Hepatocyte (in vitro differentiated cells): ENCODE data around the gene TBC1D3B. TPM values are rescaled to one million over a fixed set of nuclear protein-coding genes. Genes with fewer than 3 reads are reported as not detected.
"Not testable (repeated sequence)": the region's sequence is repeated elsewhere in the genome, so short reads cannot be mapped to it uniquely, and the experiment has no call there.

Experiments used
- DNase-seq: peaks from one replicate; pipeline ENCODE4 v3.0.0-alpha.2; 2016; ENCODE audit warnings: low spot score
- H2AFZ ChIP-seq: fragments of 200-600 bp; sonication (generic); 2 replicates; pipeline ENCODE4 v1.6.0; 2016; ENCODE audit warnings: antibody characterized with exemption, mild to moderate bottlenecking
- H3K27ac ChIP-seq: fragments of 200-600 bp; sonication (generic); 2 replicates; pipeline ENCODE4 v1.5.1; 2016; ENCODE audit warnings: mild to moderate bottlenecking
- H3K27me3 ChIP-seq: fragments of 200-600 bp; sonication (generic); 2 replicates; pipeline ENCODE4 v1.6.1; 2016
- H3K36me3 ChIP-seq: fragments of 200-600 bp; sonication (generic); replicated peaks from 2 replicates; pipeline ENCODE4 v1.5.1; 2016; ENCODE audit warnings: low read depth; ENCODE audit not compliant: insufficient read depth
- H3K4me1 ChIP-seq: fragments of 200-600 bp; sonication (generic); 2 replicates; pipeline ENCODE4 v1.5.1; 2016; ENCODE audit warnings: mild to moderate bottlenecking, moderate library complexity; ENCODE audit not compliant: insufficient read depth
- H3K4me2 ChIP-seq: fragments of 200-600 bp; sonication (generic); 2 replicates; pipeline ENCODE4 v1.6.0; 2016
- H3K4me3 ChIP-seq: fragments of 200-600 bp; sonication (generic); 2 replicates; pipeline ENCODE4 v1.5.1; 2016; ENCODE audit warnings: mild to moderate bottlenecking
- H3K79me2 ChIP-seq: fragments of 200-600 bp; sonication (generic); 2 replicates; pipeline ENCODE4 v1.6.0; 2017; ENCODE audit warnings: mild to moderate bottlenecking
- H3K9me2 ChIP-seq: fragments of 200-600 bp; sonication (generic); replicated peaks from 2 replicates; pipeline ENCODE4 v1.6.0; 2017; ENCODE audit warnings: mild to moderate bottlenecking; ENCODE audit not compliant: insufficient read depth
- H3K9me3 ChIP-seq: fragments of 200-600 bp; sonication (generic); 2 replicates; pipeline ENCODE4 v1.5.1; 2016; ENCODE audit warnings: low read depth, mild to moderate bottlenecking
- H4K20me1 ChIP-seq: fragments of 200-600 bp; sonication (generic); 2 replicates; pipeline ENCODE4 v1.6.0; 2016; ENCODE audit warnings: mild to moderate bottlenecking; ENCODE audit not compliant: insufficient read depth, poor library complexity, severe bottlenecking
- CTCF ChIP-seq: fragments of 200-600 bp; sonication (generic); IDR thresholded peaks from 2 replicates; pipeline ENCODE4 v1.5.1; 2016; ENCODE audit warnings: antibody characterized with exemption, mild to moderate bottlenecking; ENCODE audit not compliant: poor library complexity
- EZH2 ChIP-seq: fragments of 200-600 bp; sonication (generic); IDR thresholded peaks from 2 replicates; pipeline ENCODE4 v1.6.1; 2016; ENCODE audit warnings: antibody characterized with exemption, mild to moderate bottlenecking, borderline replicate concordance
- EZH2phosphoT487 ChIP-seq: fragments of 200-600 bp; sonication (generic); IDR thresholded peaks from one replicate; pipeline ENCODE4 v1.6.1; 2018; ENCODE audit warnings: antibody characterized with exemption, mild to moderate bottlenecking, low read depth, moderate library complexity; ENCODE audit not compliant: unreplicated experiment, severe bottlenecking
- WGBS: methylation state at CpG from one replicate; pipeline ENCODE4 v1.1.6; 2016; ENCODE audit warnings: low lambda C conversion rate; ENCODE audit errors: missing lambda C conversion rate; 5-methylcytosine and 5-hydroxymethylcytosine counted together
- polyA plus RNA-seq: library from polyadenylated mRNA; unstranded; fragments of >200 nt; fragmentation: Nextera tagmentation; extraction: Ambion mirVana; gene quantifications from 2 replicates; pipeline ENCODE4 v1.2.1, GENCODE V29; 2016
- total RNA-seq: library from RNA; depleted of rRNA; stranded (reverse); fragments of >200 nt; gene quantifications from 2 replicates; pipeline ENCODE4 v1.2.3, GENCODE V29; 2014

TBC1D3B gene
- total and polyA plus RNA-seq, 2 experiments from 2014 or later, result 4.7 TPM; not detected in 1

- no peak for DNase-seq
- Histone ChIP-seq H4K20me1 (no peaks in the 10 kb centered on the region), H3K9me2 (no peaks in the 10 kb centered on the region), H3K4me1 (no peaks in the 10 kb centered on the region), H3K36me3 (no peaks in the 10 kb centered on the region), H3K27me3 (no peaks in the 10 kb centered on the region), H3K27ac (no peak overlapping the region), H3K79me2 (no peaks in the 10 kb centered on the region), H3K4me2 (no peak overlapping the region), H3K9me3 (no peaks in the 10 kb centered on the region), H2AFZ (no peak overlapping the region), H3K4me3 (no peak overlapping the region)
- TF ChIP-seq EZH2phosphoT487 (no peak), EZH2 (no peak), CTCF (no peak)
- WGBS, result 67% methylated on average over 2 of the region's 2 CpGs
These were observed 53.0 kb downstream of the TBC1D3B start for GRCh38 chr17:36123431-36123830.

- not testable (repeated sequence) for H4K20me1 ChIP-seq, H3K79me2 ChIP-seq, H3K4me2 ChIP-seq, H3K9me3 ChIP-seq, H3K4me3 ChIP-seq, H3K4me1 ChIP-seq, H3K9me2 ChIP-seq, H3K27ac ChIP-seq, H3K27me3 ChIP-seq, DNase-seq, H2AFZ ChIP-seq, H3K36me3 ChIP-seq
- 59% methylated on average over 6 of the region's 6 CpGs for WGBS
These were observed 55.3 kb downstream of the TBC1D3B start for GRCh38 chr17:36121099-36121498.

GRCh38 chr17:36120221-36120620, 56.2 kb downstream of the TBC1D3B start:
- H3K4me3 ChIP-seq, result no peak overlapping the region
- 75% methylated on average over 3 of the region's 3 CpGs for WGBS
- H3K36me3 ChIP-seq, result no peaks in the 10 kb centered on the region
- H3K4me1 ChIP-seq, result no peaks in the 10 kb centered on the region
- H2AFZ ChIP-seq, result no peak overlapping the region
- no peaks in the 10 kb centered on the region for H3K9me3 ChIP-seq
- DNase-seq, result no peak
- no peaks in the 10 kb centered on the region for H3K27me3 ChIP-seq
- no peaks in the 10 kb centered on the region for H3K79me2 ChIP-seq
- no peak overlapping the region for H3K4me2 ChIP-seq
- no peak for TF ChIP-seq CTCF
- no peak for TF ChIP-seq EZH2
- no peak for TF ChIP-seq EZH2phosphoT487
- no peak overlapping the region for H3K27ac ChIP-seq
- no peaks in the 10 kb centered on the region for H3K9me2 ChIP-seq
- no peaks in the 10 kb centered on the region for H4K20me1 ChIP-seq

- no peak for DNase-seq
- 94% methylated on average over 12 of the region's 12 CpGs for WGBS
These were observed 57.7 kb downstream of the TBC1D3B start for GRCh38 chr17:36118477-36119353.

More at GRCh38 chr17:36118477-36119353, 57.7 kb downstream of the TBC1D3B start:
- Histone ChIP-seq H3K4me3 (no peak overlapping the region), H3K4me1 (no peaks in the 10 kb centered on the region), H3K27ac (no peak overlapping the region), H3K9me3 (no peaks in the 10 kb centered on the region), H3K4me2 (no peak overlapping the region), H3K79me2 (no peaks in the 10 kb centered on the region), H3K27me3 (no peaks in the 10 kb centered on the region), H2AFZ (no peak overlapping the region), H3K9me2 (no peaks in the 10 kb centered on the region), H3K36me3 (no peaks in the 10 kb centered on the region), H4K20me1 (no peaks in the 10 kb centered on the region)
- TF ChIP-seq CTCF (no peak), EZH2 (no peak), EZH2phosphoT487 (no peak)
